ENCODE data around the gene KRT28. TPM values are rescaled to one million over a fixed set of nuclear protein-coding genes. Genes with fewer than 3 reads are reported as not detected.

The KRT28 gene
- polyA plus RNA-seq, 3 donors, result not detected

- no peak overlapping the region for H3K27ac ChIP-seq (ENCODE audit: low read depth in 1 of 2, low read length in 2 of 2)
- H3K4me3 ChIP-seq (replicated peaks in 1 of 3; ENCODE audit: low read depth in 2 of 3, low read length in 3 of 3), result no peak overlapping the region
- H3K79me2 ChIP-seq (ENCODE audit: insufficient read depth, low read length), result no peaks in the 10 kb centered on the region
- H2AFZ ChIP-seq (ENCODE audit: insufficient read depth, low read depth, low read length, poor library complexity, severe bottlenecking), result no peak overlapping the region
- H3K4me1 Mint-ChIP-seq, result no peaks in the 10 kb centered on the region
- H3K4me2 ChIP-seq (replicated peaks; ENCODE audit: extremely low read depth, low read length, poor library complexity, severe bottlenecking), result no peak overlapping the region
- no peak overlapping the region for H3K27ac Mint-ChIP-seq
- no peaks in the 10 kb centered on the region for H4K20me1 ChIP-seq (ENCODE audit: insufficient read depth, low read length)
- H3K36me3 ChIP-seq (replicated peaks in 1 of 2; ENCODE audit: control insufficient read depth in 1 of 2, insufficient read depth in 2 of 2, low read length in 2 of 2), result no peaks in the 10 kb centered on the region
- peaks cover 2 to 8% (median 3%) of the 10 kb centered on the region in 3 donors for H3K27me3 Mint-ChIP-seq (ENCODE audit: low read depth in 3 of 3)
- H3K4me1 ChIP-seq (ENCODE audit: control insufficient read depth in 1 of 2, insufficient read depth in 2 of 2, low read length in 2 of 2), result no peaks in the 10 kb centered on the region
- intact Hi-C loops (cut with micrococcal nuclease), result no loop called here
- no peak for DNase-seq
- H3K9ac ChIP-seq (ENCODE audit: insufficient read depth, low read length, poor library complexity, severe bottlenecking), result no peak overlapping the region
- H3K9me3 ChIP-seq (replicated peaks in 1 of 2; ENCODE audit: control insufficient read depth in 1 of 2, insufficient read depth in 1 of 2, low read length in 2 of 2), result no peaks in the 10 kb centered on the region
- no peak overlapping the region for H3K4me3 Mint-ChIP-seq
- H3K27me3 ChIP-seq (ENCODE audit: control insufficient read depth in 2 of 2, insufficient read depth in 2 of 2, low read length in 2 of 2), result peaks cover 0 to 2% of the 10 kb centered on the region in 2 donors
- H3K36me3 Mint-ChIP-seq, result no peaks in the 10 kb centered on the region
- peaks cover 0 to 3% (median 2%) of the 10 kb centered on the region in 7 donors for H3K9me3 Mint-ChIP-seq
- no peak for TF ChIP-seq CTCF (IDR thresholded peaks at IDR 0.05)
Observed at GRCh38 chr17:40833882-40834281, 34.1 kb upstream of the KRT28 start.

- H3K36me3 ChIP-seq (replicated peaks in 1 of 2; ENCODE audit: control insufficient read depth in 1 of 2, insufficient read depth in 2 of 2, low read length in 2 of 2), result no peaks in the 10 kb centered on the region
- H3K9me3 ChIP-seq (replicated peaks in 1 of 2; ENCODE audit: control insufficient read depth in 1 of 2, insufficient read depth in 1 of 2, low read length in 2 of 2), result no peaks in the 10 kb centered on the region
- H3K4me1 ChIP-seq (ENCODE audit: control insufficient read depth in 1 of 2, insufficient read depth in 2 of 2, low read length in 2 of 2), result no peaks in the 10 kb centered on the region
- H3K27me3 Mint-ChIP-seq (ENCODE audit: low read depth in 3 of 3), result peaks cover 2 to 5% (median 2%) of the 10 kb centered on the region in 3 donors
- no peaks in the 10 kb centered on the region for H3K27me3 ChIP-seq (ENCODE audit: control insufficient read depth in 2 of 2, insufficient read depth in 2 of 2, low read length in 2 of 2)
- WGBS (ENCODE audit: insufficient coverage), result no CpG with 5 or more reads among the region's 3 CpGs
- no peak for TF ChIP-seq CTCF (IDR thresholded peaks at IDR 0.05)
- no peak overlapping the region for H2AFZ ChIP-seq (ENCODE audit: insufficient read depth, low read depth, low read length, poor library complexity, severe bottlenecking)
- H3K4me1 Mint-ChIP-seq, result no peaks in the 10 kb centered on the region
- no peak overlapping the region for H3K27ac ChIP-seq (ENCODE audit: low read depth in 1 of 2, low read length in 2 of 2)
- no peaks in the 10 kb centered on the region for H3K36me3 Mint-ChIP-seq
- no peak overlapping the region for H3K4me3 Mint-ChIP-seq
- H4K20me1 ChIP-seq (ENCODE audit: insufficient read depth, low read length), result no peaks in the 10 kb centered on the region
- H3K27ac Mint-ChIP-seq, result no peak overlapping the region
- H3K4me2 ChIP-seq (replicated peaks; ENCODE audit: extremely low read depth, low read length, poor library complexity, severe bottlenecking), result no peak overlapping the region
- intact Hi-C loops (cut with micrococcal nuclease), result no loop called here
- DNase-seq, result no peak
- peaks cover 0 to 3% (median 2%) of the 10 kb centered on the region in 7 donors for H3K9me3 Mint-ChIP-seq
- H3K4me3 ChIP-seq (replicated peaks in 1 of 3; ENCODE audit: low read depth in 2 of 3, low read length in 3 of 3), result no peak overlapping the region
- no peak overlapping the region for H3K9ac ChIP-seq (ENCODE audit: insufficient read depth, low read length, poor library complexity, severe bottlenecking)
- no peaks in the 10 kb centered on the region for H3K79me2 ChIP-seq (ENCODE audit: insufficient read depth, low read length)
Observed at GRCh38 chr17:40832840-40833239, 33.1 kb upstream of the KRT28 start.

Data from CD14-positive monocyte (primary cell).